Stimulated activated CD4-positive, alpha-beta T cell treated with anti-CD3 and anti-CD28 coated beads, Interleukin-1b, Interleukin-23, amount 100 ng/mL, for 4 hours (primary cell): ENCODE measurements around the gene ETS2.
"Not testable (repeated sequence)": the region's sequence is repeated elsewhere in the genome, so short reads cannot be mapped to it uniquely, and the experiment has no call there.

ENCODE experiments used
- DNase-seq, 2 donors: peaks; one replicate each; pipeline ENCODE4 v3.0.0-alpha.2; 2020; ENCODE audit warnings: low read depth in 2 of 2

Gene ETS2

GRCh38 chr21:38817371-38818324, 11.9 kb downstream of the ETS2 start:
- no peak for DNase-seq

- DNase-seq, result no peak
Measured at GRCh38 chr21:38818325-38818723, 12.6 kb downstream of the ETS2 start.

GRCh38 chr21:38819051-38819718, 13.5 kb downstream of the ETS2 start:
- no peak for DNase-seq

- DNase-seq, result no peak
Measured at GRCh38 chr21:38819719-38820159, 14.0 kb downstream of the ETS2 start.

GRCh38 chr21:38820471-38821239, 14.9 kb downstream of the ETS2 start:
- DNase-seq, result no peak

- no peak for DNase-seq
Measured at GRCh38 chr21:38821248-38821647, 15.5 kb downstream of the ETS2 start.

GRCh38 chr21:38821959-38822682, 16.4 kb downstream of the ETS2 start:
- no peak for DNase-seq

- DNase-seq, result no peak
Measured at GRCh38 chr21:38822778-38823238, 17.1 kb downstream of the ETS2 start.

GRCh38 chr21:38823737-38824123, 18.0 kb downstream of the ETS2 start:
- DNase-seq, result no peak

- no peak for DNase-seq
Measured at GRCh38 chr21:38824124-38824822, 18.5 kb downstream of the ETS2 start.

- no peak for DNase-seq
Measured at GRCh38 chr21:38825269-38825668, 19.5 kb downstream of the ETS2 start.

- DNase-seq, result no peak
Measured at GRCh38 chr21:38825921-38826320, 20.2 kb downstream of the ETS2 start.

- not testable (repeated sequence) for DNase-seq
Measured at GRCh38 chr21:38828111-38828510, 22.4 kb downstream of the ETS2 start.

GRCh38 chr21:38830671-38831525, 25.2 kb downstream of the ETS2 start:
- DNase-seq, result no peak

- DNase-seq, result peak in 1 of 2 donors; percentile 5
Measured at GRCh38 chr21:38831526-38832467, 26.1 kb downstream of the ETS2 start.

GRCh38 chr21:38832664-38833063, 26.9 kb downstream of the ETS2 start:
- no peak for DNase-seq

GRCh38 chr21:38833117-38833516, 27.4 kb downstream of the ETS2 start:
- DNase-seq, result no peak

- DNase-seq, result no peak
Measured at GRCh38 chr21:38834725-38835124, 29.0 kb downstream of the ETS2 start.
